SK-N-SH treated with all-trans-retinoic acid at 6 μM for 48 hours (cell line): ENCODE results near the gene OR2F2.

ENCODE experiments used
- ATAC-seq: fragments of 200-7000 bp; cut with Tn5 transposase; 3 replicates; pipeline ENCODE4 v1.9.1; 2020; ENCODE audit warnings: mild to moderate bottlenecking, moderate library complexity
- ARNTL ChIP-seq: fragments of 450-650 bp; formaldehyde crosslinking; IDR thresholded peaks from 2 replicates; pipeline ENCODE4 v1.5.0; 2020; ENCODE audit warnings: low read depth, mild to moderate bottlenecking, moderate library complexity, borderline replicate concordance
- BACH2 ChIP-seq: fragments of 250-450 bp; sonication (Bioruptor Pico); IDR thresholded peaks from 2 replicates; pipeline ENCODE4 v1.9.0; 2021; ENCODE audit warnings: mild to moderate bottlenecking, borderline replicate concordance
- CSDC2 ChIP-seq: fragments of 250-450 bp; sonication (Bioruptor Pico); IDR thresholded peaks from 2 replicates; pipeline ENCODE4 v1.5.0; 2020; ENCODE audit warnings: mild to moderate bottlenecking, moderate library complexity
- GLIS3 ChIP-seq: fragments of 250-450 bp; sonication (Bioruptor Pico); IDR thresholded peaks from 2 replicates; pipeline ENCODE4 v1.5.0; 2020; ENCODE audit warnings: mild to moderate bottlenecking, moderate library complexity
- ISL1 ChIP-seq: fragments of 250-450 bp; sonication (Bioruptor Pico); IDR thresholded peaks from 2 replicates; pipeline ENCODE4 v2.1.2; 2022; ENCODE audit warnings: mild to moderate bottlenecking, moderate library complexity
- OSR1 ChIP-seq: fragments of 250-450 bp; sonication (Bioruptor Pico); IDR thresholded peaks from 2 replicates; pipeline ENCODE4 v1.8.0; 2022; ENCODE audit warnings: moderate library complexity, mild to moderate bottlenecking, inconsistent platforms
- PPARA ChIP-seq: fragments of 250-450 bp; sonication (Bioruptor Pico); IDR thresholded peaks from 2 replicates; pipeline ENCODE4 v1.5.0; 2020; ENCODE audit warnings: mild to moderate bottlenecking, borderline replicate concordance
- RARB ChIP-seq: fragments of 250-450 bp; sonication (Bioruptor Pico); IDR thresholded peaks from 2 replicates; pipeline ENCODE4 v1.8.0; 2021; ENCODE audit warnings: mild to moderate bottlenecking, moderate library complexity
- TOX ChIP-seq: fragments of 250-450 bp; sonication (Bioruptor Pico); IDR thresholded peaks from 2 replicates; pipeline ENCODE4 v1.8.0; 2021; ENCODE audit warnings: mild to moderate bottlenecking, moderate library complexity, borderline replicate concordance
- ZC3H10 ChIP-seq: fragments of 250-450 bp; sonication (Bioruptor Pico); IDR thresholded peaks from 2 replicates; pipeline ENCODE4 v1.5.1; 2021; ENCODE audit warnings: mild to moderate bottlenecking, moderate library complexity
- ZFP30 ChIP-seq: fragments of 450-650 bp; formaldehyde crosslinking; IDR thresholded peaks from 2 replicates; pipeline ENCODE4 v1.5.0; 2022; ENCODE audit warnings: mild to moderate bottlenecking, moderate library complexity
- ZNF565 ChIP-seq: fragments of 450-650 bp; formaldehyde crosslinking; conservative IDR thresholded peaks from 2 replicates; pipeline ENCODE4 v1.5.0; 2020; ENCODE audit warnings: low read depth, mild to moderate bottlenecking, moderate library complexity
- ZNF70 ChIP-seq: fragments of 450-650 bp; formaldehyde crosslinking; IDR thresholded peaks from 2 replicates; pipeline ENCODE4 v1.5.0; 2020; ENCODE audit warnings: mild to moderate bottlenecking, moderate library complexity
- ZNF8 ChIP-seq: fragments of 450-650 bp; formaldehyde crosslinking; IDR thresholded peaks from 2 replicates; pipeline ENCODE4 v1.5.0; 2020; ENCODE audit warnings: mild to moderate bottlenecking, moderate library complexity
- TF ChIP-seq, protein P1 (sequence below): fragments of 250-450 bp; sonication (Bioruptor Pico); IDR thresholded peaks from 2 replicates; pipeline ENCODE4 v1.8.0; 2020; ENCODE audit warnings: mild to moderate bottlenecking, moderate library complexity, borderline replicate concordance
- TF ChIP-seq, protein P2 (sequence below): fragments of 250-450 bp; sonication (Bioruptor Pico); IDR thresholded peaks from 2 replicates; pipeline ENCODE4 v1.8.0; 2021; ENCODE audit warnings: low read depth, mild to moderate bottlenecking, moderate library complexity, borderline replicate concordance
- TF ChIP-seq, protein P3 (sequence below): fragments of 250-450 bp; sonication (Bioruptor Pico); IDR thresholded peaks from 2 replicates; pipeline ENCODE4 v1.5.0; 2020; ENCODE audit warnings: mild to moderate bottlenecking, moderate library complexity
- TF ChIP-seq, protein P4 (sequence below): fragments of 250-450 bp; sonication (Bioruptor Pico); IDR thresholded peaks from 2 replicates; pipeline ENCODE4 v1.5.1; 2021; ENCODE audit warnings: mild to moderate bottlenecking, moderate library complexity

The OR2F2 gene

DNA sequence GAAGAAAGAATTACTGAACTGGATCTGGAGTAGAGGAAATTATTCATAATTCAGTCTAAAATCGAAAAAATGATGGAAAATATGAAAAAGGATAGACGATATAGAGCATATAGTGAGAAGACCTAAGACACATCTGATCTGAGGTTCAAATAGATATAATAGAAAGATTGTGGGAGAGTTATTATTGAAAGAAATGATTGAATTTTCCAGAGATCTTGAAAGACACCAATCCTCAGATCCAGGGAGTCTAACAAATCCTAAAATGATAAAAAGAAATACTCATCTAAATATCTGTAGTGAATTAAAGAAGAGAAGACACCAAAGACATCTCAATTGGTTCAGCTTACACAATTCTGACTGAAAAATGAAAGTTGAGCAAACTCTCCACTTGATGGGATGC lies 46.0 kb upstream of the OR2F2 start:
- TF ChIP-seq GLIS3 (CRISPR knock-in tag) (no peak), ZFP30 (CRISPR knock-in tag) (peak; percentile 83)
- no peak for ATAC-seq

DNA sequence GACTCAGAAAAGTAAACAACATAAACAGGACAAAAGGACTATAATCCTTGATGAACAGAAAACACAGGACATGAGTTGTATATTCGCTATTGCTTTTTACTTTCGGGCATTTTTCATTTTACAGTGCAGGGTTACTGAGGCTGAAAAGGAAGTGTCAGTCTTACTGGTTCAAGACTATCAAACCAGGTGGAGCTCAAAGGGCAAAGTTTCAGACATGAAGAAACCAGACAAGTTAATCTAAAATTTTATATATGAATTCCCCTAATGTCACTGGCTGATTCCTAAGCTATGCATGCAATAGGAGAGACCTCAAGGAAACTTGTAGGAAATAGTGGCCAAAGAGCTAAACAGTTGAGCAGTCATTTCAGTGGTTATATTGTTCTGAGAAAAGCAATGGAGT lies 44.5 kb upstream of the OR2F2 start:
- TF ChIP-seq ZNF8 (CRISPR knock-in tag) = no peak
- no peak for TF ChIP-seq ZFP30 (CRISPR knock-in tag)
- ATAC-seq = no peak

DNA sequence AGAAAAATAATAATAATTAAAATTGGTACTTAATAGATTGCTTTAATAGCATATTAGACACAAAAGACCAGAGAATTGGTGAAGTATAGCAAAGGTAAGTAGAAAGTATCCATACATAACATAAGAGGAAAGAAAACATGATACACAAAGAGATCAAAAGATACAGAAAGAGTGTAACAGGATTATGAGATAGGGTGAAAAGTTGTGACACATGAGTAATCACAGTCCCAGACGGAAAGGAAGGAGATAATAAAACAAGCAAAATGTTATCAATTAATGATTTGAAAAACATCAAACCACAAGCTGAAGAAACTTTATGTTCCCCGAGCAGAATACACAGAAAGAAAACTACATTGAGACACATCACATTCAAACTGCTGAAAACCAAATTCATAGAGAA lies 43.6 kb upstream of the OR2F2 start:
- ATAC-seq = no peak
- no peak for TF ChIP-seq PPARA
- TF ChIP-seq, protein P1, sequence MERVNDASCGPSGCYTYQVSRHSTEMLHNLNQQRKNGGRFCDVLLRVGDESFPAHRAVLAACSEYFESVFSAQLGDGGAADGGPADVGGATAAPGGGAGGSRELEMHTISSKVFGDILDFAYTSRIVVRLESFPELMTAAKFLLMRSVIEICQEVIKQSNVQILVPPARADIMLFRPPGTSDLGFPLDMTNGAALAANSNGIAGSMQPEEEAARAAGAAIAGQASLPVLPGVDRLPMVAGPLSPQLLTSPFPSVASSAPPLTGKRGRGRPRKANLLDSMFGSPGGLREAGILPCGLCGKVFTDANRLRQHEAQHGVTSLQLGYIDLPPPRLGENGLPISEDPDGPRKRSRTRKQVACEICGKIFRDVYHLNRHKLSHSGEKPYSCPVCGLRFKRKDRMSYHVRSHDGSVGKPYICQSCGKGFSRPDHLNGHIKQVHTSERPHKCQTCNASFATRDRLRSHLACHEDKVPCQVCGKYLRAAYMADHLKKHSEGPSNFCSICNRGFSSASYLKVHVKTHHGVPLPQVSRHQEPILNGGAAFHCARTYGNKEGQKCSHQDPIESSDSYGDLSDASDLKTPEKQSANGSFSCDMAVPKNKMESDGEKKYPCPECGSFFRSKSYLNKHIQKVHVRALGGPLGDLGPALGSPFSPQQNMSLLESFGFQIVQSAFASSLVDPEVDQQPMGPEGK (CRISPR knock-in tag) = no peak
- no peak for TF ChIP-seq TOX (CRISPR knock-in tag)
- TF ChIP-seq ZNF70 (CRISPR knock-in tag) = no peak
- no peak for TF ChIP-seq ZC3H10
- TF ChIP-seq ZNF565 (CRISPR knock-in tag) = no peak
- TF ChIP-seq CSDC2 (CRISPR knock-in tag) = no peak
- TF ChIP-seq, protein P2, sequence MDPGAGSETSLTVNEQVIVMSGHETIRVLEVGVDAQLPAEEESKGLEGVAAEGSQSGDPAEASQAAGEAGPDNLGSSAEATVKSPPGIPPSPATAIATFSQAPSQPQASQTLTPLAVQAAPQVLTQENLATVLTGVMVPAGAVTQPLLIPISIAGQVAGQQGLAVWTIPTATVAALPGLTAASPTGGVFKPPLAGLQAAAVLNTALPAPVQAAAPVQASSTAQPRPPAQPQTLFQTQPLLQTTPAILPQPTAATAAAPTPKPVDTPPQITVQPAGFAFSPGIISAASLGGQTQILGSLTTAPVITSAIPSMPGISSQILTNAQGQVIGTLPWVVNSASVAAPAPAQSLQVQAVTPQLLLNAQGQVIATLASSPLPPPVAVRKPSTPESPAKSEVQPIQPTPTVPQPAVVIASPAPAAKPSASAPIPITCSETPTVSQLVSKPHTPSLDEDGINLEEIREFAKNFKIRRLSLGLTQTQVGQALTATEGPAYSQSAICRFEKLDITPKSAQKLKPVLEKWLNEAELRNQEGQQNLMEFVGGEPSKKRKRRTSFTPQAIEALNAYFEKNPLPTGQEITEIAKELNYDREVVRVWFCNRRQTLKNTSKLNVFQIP (CRISPR knock-in tag) = no peak
- TF ChIP-seq ZNF8 (CRISPR knock-in tag) = no peak
- TF ChIP-seq BACH2 (CRISPR knock-in tag) = no peak
- no peak for TF ChIP-seq ARNTL (CRISPR knock-in tag)
- TF ChIP-seq, protein P3, sequence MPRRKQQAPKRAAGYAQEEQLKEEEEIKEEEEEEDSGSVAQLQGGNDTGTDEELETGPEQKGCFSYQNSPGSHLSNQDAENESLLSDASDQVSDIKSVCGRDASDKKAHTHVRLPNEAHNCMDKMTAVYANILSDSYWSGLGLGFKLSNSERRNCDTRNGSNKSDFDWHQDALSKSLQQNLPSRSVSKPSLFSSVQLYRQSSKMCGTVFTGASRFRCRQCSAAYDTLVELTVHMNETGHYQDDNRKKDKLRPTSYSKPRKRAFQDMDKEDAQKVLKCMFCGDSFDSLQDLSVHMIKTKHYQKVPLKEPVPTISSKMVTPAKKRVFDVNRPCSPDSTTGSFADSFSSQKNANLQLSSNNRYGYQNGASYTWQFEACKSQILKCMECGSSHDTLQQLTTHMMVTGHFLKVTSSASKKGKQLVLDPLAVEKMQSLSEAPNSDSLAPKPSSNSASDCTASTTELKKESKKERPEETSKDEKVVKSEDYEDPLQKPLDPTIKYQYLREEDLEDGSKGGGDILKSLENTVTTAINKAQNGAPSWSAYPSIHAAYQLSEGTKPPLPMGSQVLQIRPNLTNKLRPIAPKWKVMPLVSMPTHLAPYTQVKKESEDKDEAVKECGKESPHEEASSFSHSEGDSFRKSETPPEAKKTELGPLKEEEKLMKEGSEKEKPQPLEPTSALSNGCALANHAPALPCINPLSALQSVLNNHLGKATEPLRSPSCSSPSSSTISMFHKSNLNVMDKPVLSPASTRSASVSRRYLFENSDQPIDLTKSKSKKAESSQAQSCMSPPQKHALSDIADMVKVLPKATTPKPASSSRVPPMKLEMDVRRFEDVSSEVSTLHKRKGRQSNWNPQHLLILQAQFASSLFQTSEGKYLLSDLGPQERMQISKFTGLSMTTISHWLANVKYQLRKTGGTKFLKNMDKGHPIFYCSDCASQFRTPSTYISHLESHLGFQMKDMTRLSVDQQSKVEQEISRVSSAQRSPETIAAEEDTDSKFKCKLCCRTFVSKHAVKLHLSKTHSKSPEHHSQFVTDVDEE (CRISPR knock-in tag) = no peak
- no peak for TF ChIP-seq RARB
- TF ChIP-seq, protein P4, sequence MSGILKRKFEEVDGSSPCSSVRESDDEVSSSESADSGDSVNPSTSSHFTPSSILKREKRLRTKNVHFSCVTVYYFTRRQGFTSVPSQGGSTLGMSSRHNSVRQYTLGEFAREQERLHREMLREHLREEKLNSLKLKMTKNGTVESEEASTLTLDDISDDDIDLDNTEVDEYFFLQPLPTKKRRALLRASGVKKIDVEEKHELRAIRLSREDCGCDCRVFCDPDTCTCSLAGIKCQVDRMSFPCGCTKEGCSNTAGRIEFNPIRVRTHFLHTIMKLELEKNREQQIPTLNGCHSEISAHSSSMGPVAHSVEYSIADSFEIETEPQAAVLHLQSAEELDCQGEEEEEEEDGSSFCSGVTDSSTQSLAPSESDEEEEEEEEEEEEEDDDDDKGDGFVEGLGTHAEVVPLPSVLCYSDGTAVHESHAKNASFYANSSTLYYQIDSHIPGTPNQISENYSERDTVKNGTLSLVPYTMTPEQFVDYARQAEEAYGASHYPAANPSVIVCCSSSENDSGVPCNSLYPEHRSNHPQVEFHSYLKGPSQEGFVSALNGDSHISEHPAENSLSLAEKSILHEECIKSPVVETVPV (CRISPR knock-in tag) = no peak
- TF ChIP-seq ISL1 = no peak
- TF ChIP-seq, all 23 proteins: peak for 0

DNA sequence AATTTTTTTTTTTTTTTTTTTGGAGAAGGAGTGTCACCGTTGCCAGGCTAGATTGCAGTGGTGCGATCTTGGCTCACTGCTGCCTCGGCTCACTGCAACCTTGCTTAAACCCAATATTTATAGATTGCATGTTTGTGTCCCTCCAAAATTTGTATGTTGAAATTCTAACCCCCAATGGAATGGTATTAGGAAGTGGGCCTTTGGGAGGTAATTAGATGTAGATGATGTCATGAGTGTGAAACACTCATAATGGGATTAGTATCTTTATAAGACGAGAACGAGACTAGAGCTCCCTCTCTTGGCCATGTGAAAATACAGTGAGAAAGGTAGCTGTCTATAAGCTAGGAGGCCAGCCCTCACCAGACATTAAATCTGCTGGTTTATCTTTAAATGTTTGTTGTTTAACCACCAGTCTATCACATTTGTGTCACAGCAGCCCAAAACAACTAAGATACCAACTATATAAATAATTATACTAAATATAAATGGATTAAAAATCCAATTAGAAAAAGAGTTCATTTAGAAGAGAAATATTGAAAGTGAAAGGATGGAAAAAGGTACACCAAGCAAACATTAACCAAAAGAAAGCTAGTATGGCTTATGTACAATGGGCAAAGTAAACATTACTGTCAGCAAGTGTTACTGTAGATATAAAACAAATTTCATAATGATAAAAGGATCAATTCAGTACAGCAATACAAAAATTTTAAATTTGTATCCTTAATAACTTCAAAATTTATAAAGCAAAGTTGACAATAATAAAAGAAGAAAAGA lies 42.3 kb upstream of the OR2F2 start:
- ATAC-seq = no peak

More for the DNA sequence above, 42.3 kb upstream of the OR2F2 start:
- TF ChIP-seq GLIS3 (CRISPR knock-in tag) = no peak
- no peak for TF ChIP-seq TOX (CRISPR knock-in tag)
- no peak for TF ChIP-seq OSR1 (CRISPR knock-in tag)
- TF ChIP-seq, protein P3 (CRISPR knock-in tag) = no peak
